ENCODE data around the gene ENTPD3. TPM values are rescaled to one million over a fixed set of nuclear protein-coding genes. Genes with fewer than 3 reads are reported as not detected.

Gene ENTPD3
- total and polyA plus RNA-seq, 8 donors = 7.0 to 27.8 (median 11.9) TPM

- no peak overlapping the region for H3K4me3 ChIP-seq
- intact Hi-C loops (cut with DNase I) = no loop called here
- FAIRE-seq (no peak), ATAC-seq (no peak), DNase-seq (no peak)
- TF ChIP-seq CTCF (IDR thresholded peaks at IDR 0.05) = no peak
- no peaks in the 10 kb centered on the region for H3K9me3 ChIP-seq
- WGBS, 2 donors = 75 to 78% methylated on average over 4 of the region's 4 CpGs
- no peaks in the 10 kb centered on the region for H3K36me3 ChIP-seq
- no peaks in the 10 kb centered on the region for H3K27me3 ChIP-seq
- no peaks in the 10 kb centered on the region for H3K4me1 ChIP-seq
- H3K27ac ChIP-seq = no peak overlapping the region
Measured at GRCh38 chr3:40470701-40471100, 83.7 kb downstream of the ENTPD3 start.

GRCh38 chr3:40476478-40477470, 89.8 kb downstream of the ENTPD3 start, which contains the start of gene ZNF619:
Gene ZNF619 (plus strand): TSS chr3:40477122. CDS start chr3:40477980, 858 bp downstream.
- WGBS, 2 donors = 5 to 6% methylated on average over 48 of the region's 48 CpGs
- FAIRE-seq = no peak
- Histone ChIP-seq H3K4me1 (no peaks in the 10 kb centered on the region), H3K9me3 (no peaks in the 10 kb centered on the region), H3K27me3 (no peaks in the 10 kb centered on the region), H3K27ac (peak within 1 kb of the TSS in 2 of 4 donors; percentile 55 to 67), H3K36me3 (peaks cover 0 to 3% (median 0%) of the 10 kb centered on the region in 3 donors), H3K4me3 (peak within 1 kb of the TSS; percentile 37 to 91 (median 70))
- intact Hi-C loops (cut with DNase I) = no loop called here
- ATAC-seq = peak; percentile 94 to 99 (median 98)
- peak; percentile 73 to 91 (median 78) for DNase-seq
- TF ChIP-seq CTCF (IDR thresholded peaks at IDR 0.05) = no peak

GRCh38 chr3:40477666-40478065, 90.7 kb downstream of the ENTPD3 start:
- Histone ChIP-seq H3K27ac (no peak overlapping the region), H3K36me3 (peaks cover 0 to 9% (median 0%) of the 10 kb centered on the region in 3 donors), H3K4me1 (no peaks in the 10 kb centered on the region), H3K27me3 (no peaks in the 10 kb centered on the region), H3K4me3 (peak overlapping the region; percentile 37 to 91 (median 70)), H3K9me3 (no peaks in the 10 kb centered on the region)
- no peak for DNase-seq
- no peak for FAIRE-seq
- intact Hi-C loops (cut with DNase I) = no loop called here
- WGBS, 2 donors = 29 to 35% methylated on average over 4 of the region's 4 CpGs
- no peak for TF ChIP-seq CTCF (IDR thresholded peaks at IDR 0.05)
- peak in 2 of 4 donors; percentile 7 to 24 for ATAC-seq

Other genes starting within 250 kb of the ENTPD3 start
- gene EIF1B, start 77.5 kb upstream of the ENTPD3 start, total RNA-seq = 10 to 100 TPM; 18.2 to 26.1 (median 20.5) TPM
- gene EIF1B, start 77.5 kb upstream of the ENTPD3 start, polyA plus RNA-seq = 10 to 100 TPM; 19.4 to 64.3 TPM
- 1,000 to 10,000 TPM; 1,118 to 1,907 (median 1,508) TPM for gene RPL14, start 70.2 kb downstream of the ENTPD3 start, total RNA-seq
- 1,000 to 10,000 TPM in 1 of 2 donors, 100 to 1,000 TPM in 1; 810 to 1,638 TPM for gene RPL14, start 70.2 kb downstream of the ENTPD3 start, polyA plus RNA-seq
- 1 to 10 TPM; 2.9 to 7.1 (median 4.0) TPM for gene ZNF619, start 89.9 kb downstream of the ENTPD3 start, total RNA-seq
- gene ZNF619, start 89.9 kb downstream of the ENTPD3 start, polyA plus RNA-seq = 1 to 10 TPM in 1 of 2 donors, under 1 TPM in 1; 0.76 to 1.3 TPM
- gene ZNF620, start 118.9 kb downstream of the ENTPD3 start, total RNA-seq = 1 to 10 TPM; 1.9 to 5.0 (median 3.2) TPM
- 1 to 10 TPM; 2.5 to 3.1 TPM for gene ZNF620, start 118.9 kb downstream of the ENTPD3 start, polyA plus RNA-seq
- gene ZNF621, start 137.8 kb downstream of the ENTPD3 start, total RNA-seq = 10 to 100 TPM in 1 of 6 donors, 1 to 10 TPM in 5; 5.4 to 12.6 (median 8.6) TPM
- 10 to 100 TPM; 10.7 to 14.2 TPM for gene ZNF621, start 137.8 kb downstream of the ENTPD3 start, polyA plus RNA-seq

All from pancreas (tissue), 10 donors.